Ovary (tissue), 9 donors: Measurements from ENCODE around the gene MADD. TPM values are rescaled to one million over a fixed set of nuclear protein-coding genes. Genes with fewer than 3 reads are reported as not detected.

Experiments
- DNase-seq, 5 donors: peaks; one replicate each; pipeline ENCODE4 v3.0.0-alpha.2; 2019 to 2020
- H3K27ac ChIP-seq, 2 donors: fragments of 200-600 bp; one replicate each; pipeline versions ENCODE4 v1.5.1 to v1.8.0; 2019 to 2022
- H3K27me3 ChIP-seq: fragments of 200-600 bp; one replicate; pipeline ENCODE4 v1.8.0; 2022
- H3K36me3 ChIP-seq: fragments of 200-600 bp; sonication (generic); one replicate; pipeline ENCODE4 v1.5.1; 2019
- H3K4me1 ChIP-seq: one replicate; pipeline ENCODE4 v1.8.1; 2013; ENCODE audit warnings: mild to moderate bottlenecking, moderate library complexity; ENCODE audit not compliant: insufficient read depth
- H3K4me3 ChIP-seq: fragments of 200-600 bp; sonication (generic); one replicate; pipeline ENCODE4 v1.5.1; 2017
- H3K9me3 ChIP-seq, 2 donors: fragments of 200-600 bp in 1 of 2; sonication (generic) in 1 of 2; one replicate each; pipeline versions ENCODE4 v1.5.1 to v1.8.1; 2013 to 2019; ENCODE audit warnings: mild to moderate bottlenecking in 1 of 2, moderate library complexity in 1 of 2
- EP300 ChIP-seq: sonication (generic); formaldehyde crosslinking; IDR thresholded peaks from one replicate; pipeline ENCODE4 v1.6.1; 2017; ENCODE audit warnings: antibody characterized with exemption
- POLR2A ChIP-seq: fragments of 450-650 bp; IDR thresholded peaks from one replicate; pipeline ENCODE4 v1.6.1; 2017; ENCODE audit warnings: antibody characterized with exemption, mild to moderate bottlenecking, moderate library complexity
- WGBS, 3 donors: extraction: QIAGEN DNeasy Blood & Tissue Kit in 1 of 3; methylation state at CpG; one replicate each; pipeline versions ENCODE4 v1.1.5 to v1.1.7; 2013 to 2017; 5-methylcytosine and 5-hydroxymethylcytosine counted together
- intact Hi-C, 4 donors: fragments of 100-400 bp; cut with DNase I; formaldehyde crosslinking; loops; one replicate each; pipeline versions ENCODE4 v1.11.0 to v1.15.1; 2022 to 2023
- polyA plus RNA-seq, 2 donors: library from polyadenylated mRNA; stranded (reverse); fragments of 200-250 nt in 1 of 2; fragments of 350-450 nt in 1 of 2; fragmentation: Illumina TruSeq in 1 of 2; extraction: RNeasy Lipid Tissue Mini Kit (QIAGEN cat#74804) in 1 of 2; gene quantifications; one replicate each; pipeline ENCODE4 v1.2.3, GENCODE V29; 2013 to 2014
- total RNA-seq, 7 donors: library from RNA; depleted of rRNA in 2 of 7; stranded (reverse); fragments of >200 nt in 2 of 7; fragmentation: NEBNext Ultra II Directional in 3 of 7; extraction: Animal tissue kit (Norgen Biotek cat#: 25700) in 3 of 7; gene quantifications; one replicate each; pipeline versions ENCODE4 v1.1.0 to v1.2.4, GENCODE V29; 2016 to 2023
- TF ChIP-seq, protein P1 (sequence below), 3 donors: fragments of 450-650 bp in 2 of 3; fragments of 200-600 bp in 1 of 3; IDR thresholded peaks; one replicate each; pipeline versions ENCODE4 v1.5.1 to v1.8.0; 2016 to 2022; ENCODE audit warnings: antibody characterized with exemption in 3 of 3, mild to moderate bottlenecking in 1 of 3
- donor health status: DM: no; HTN: no; CAD: no; lungs with moderate emphysema.
- donor health status: DM: no; HTN: no; CAD: no.
- donor health status: Bipolar disorder and iron deficiency.
- donor health status: DM: yes; HTN: yes; CAD: no.
- donor health status: DM: no; HTN: no; CAD: no.
- donor health status: DM: yes; HTN: yes; CAD: no.

The MADD gene
- total and polyA plus RNA-seq, 9 donors = 20.3 to 53.5 (median 35.4) TPM

DNA sequence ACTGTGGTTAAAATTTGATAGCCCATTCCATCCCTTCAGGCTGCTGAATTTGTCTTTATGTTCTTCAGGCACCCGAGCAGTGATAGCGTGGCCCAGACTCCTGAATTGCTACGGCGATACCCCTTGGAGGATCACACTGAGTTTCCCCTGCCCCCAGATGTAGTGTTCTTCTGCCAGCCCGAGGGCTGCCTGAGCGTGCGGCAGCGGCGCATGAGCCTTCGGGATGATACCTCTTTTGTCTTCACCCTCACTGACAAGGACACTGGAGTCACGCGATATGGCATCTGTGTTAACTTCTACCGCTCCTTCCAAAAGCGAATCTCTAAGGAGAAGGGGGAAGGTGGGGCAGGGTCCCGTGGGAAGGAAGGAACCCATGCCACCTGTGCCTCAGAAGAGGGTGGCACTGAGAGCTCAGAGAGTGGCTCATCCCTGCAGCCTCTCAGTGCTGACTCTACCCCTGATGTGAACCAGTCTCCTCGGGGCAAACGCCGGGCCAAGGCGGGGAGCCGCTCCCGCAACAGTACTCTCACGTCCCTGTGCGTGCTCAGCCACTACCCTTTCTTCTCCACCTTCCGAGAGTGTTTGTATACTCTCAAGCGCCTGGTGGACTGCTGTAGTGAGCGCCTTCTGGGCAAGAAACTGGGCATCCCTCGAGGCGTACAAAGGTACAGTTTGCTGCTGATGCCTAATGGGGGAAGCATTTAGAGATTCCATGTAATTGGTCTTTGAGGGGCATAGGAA, 4.7 kb downstream of the MADD start:
- intact Hi-C loops = no loop called here
- Histone ChIP-seq H3K9me3 (no peaks in the 10 kb centered on the region), H3K36me3 (no peaks in the 10 kb centered on the region), H3K4me3 (no peak overlapping the region), H3K27ac (no peak overlapping the region), H3K27me3 (no peaks in the 10 kb centered on the region), H3K4me1 (peaks cover 1% of the 10 kb centered on the region)
- TF ChIP-seq, protein P1, sequence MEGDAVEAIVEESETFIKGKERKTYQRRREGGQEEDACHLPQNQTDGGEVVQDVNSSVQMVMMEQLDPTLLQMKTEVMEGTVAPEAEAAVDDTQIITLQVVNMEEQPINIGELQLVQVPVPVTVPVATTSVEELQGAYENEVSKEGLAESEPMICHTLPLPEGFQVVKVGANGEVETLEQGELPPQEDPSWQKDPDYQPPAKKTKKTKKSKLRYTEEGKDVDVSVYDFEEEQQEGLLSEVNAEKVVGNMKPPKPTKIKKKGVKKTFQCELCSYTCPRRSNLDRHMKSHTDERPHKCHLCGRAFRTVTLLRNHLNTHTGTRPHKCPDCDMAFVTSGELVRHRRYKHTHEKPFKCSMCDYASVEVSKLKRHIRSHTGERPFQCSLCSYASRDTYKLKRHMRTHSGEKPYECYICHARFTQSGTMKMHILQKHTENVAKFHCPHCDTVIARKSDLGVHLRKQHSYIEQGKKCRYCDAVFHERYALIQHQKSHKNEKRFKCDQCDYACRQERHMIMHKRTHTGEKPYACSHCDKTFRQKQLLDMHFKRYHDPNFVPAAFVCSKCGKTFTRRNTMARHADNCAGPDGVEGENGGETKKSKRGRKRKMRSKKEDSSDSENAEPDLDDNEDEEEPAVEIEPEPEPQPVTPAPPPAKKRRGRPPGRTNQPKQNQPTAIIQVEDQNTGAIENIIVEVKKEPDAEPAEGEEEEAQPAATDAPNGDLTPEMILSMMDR (IDR thresholded peaks at IDR 0.05) = no peak
- no peak for TF ChIP-seq EP300
- TF ChIP-seq POLR2A = no peak
- no peak for DNase-seq
- 92 to 95% (median 94%) methylated on average over 28 of the region's 28 CpGs for WGBS, 3 donors

- H3K27ac ChIP-seq = no peak overlapping the region
- H3K9me3 ChIP-seq = no peaks in the 10 kb centered on the region
- no peak overlapping the region for H3K4me3 ChIP-seq
- intact Hi-C loops = no loop called here
- 88 to 92% (median 90%) methylated on average over 4 of the region's 4 CpGs for WGBS, 3 donors
- DNase-seq = no peak
- no peaks in the 10 kb centered on the region for H3K27me3 ChIP-seq
- H3K36me3 ChIP-seq = no peaks in the 10 kb centered on the region
- H3K4me1 ChIP-seq = no peaks in the 10 kb centered on the region
- no peak for TF ChIP-seq POLR2A
- TF ChIP-seq, protein P1 (IDR thresholded peaks at IDR 0.05) = no peak
- no peak for TF ChIP-seq EP300
These were observed 7.0 kb downstream of the MADD start for GRCh38 chr11:47276923-47277322.

DNA sequence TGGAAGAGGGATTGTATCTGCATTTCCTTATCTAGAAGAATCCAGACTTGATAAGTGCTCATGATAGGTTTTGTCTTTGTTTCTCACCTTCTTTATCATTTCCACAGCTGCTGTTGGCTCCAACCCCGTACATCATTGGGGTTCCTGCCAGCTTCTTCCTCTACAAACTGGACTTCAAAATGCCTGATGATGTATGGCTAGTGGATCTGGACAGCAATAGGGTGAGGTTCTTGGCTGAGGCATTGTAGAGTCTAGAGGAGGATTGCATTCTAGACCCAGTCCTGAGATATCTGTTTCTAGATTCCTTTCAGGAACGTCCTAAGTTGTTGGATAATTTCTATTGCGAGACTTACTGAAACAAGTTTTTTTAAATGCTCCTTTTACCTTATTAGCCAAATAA, 8.1 kb downstream of the MADD start:
- WGBS, 3 donors = 46 to 59% (median 47%) methylated on average over 3 of the region's 3 CpGs
- no peak for TF ChIP-seq POLR2A
- TF ChIP-seq, protein P1 (IDR thresholded peaks at IDR 0.05) = no peak
- no peak for TF ChIP-seq EP300
- Histone ChIP-seq H3K36me3 (no peaks in the 10 kb centered on the region), H3K9me3 (no peaks in the 10 kb centered on the region), H3K4me3 (no peak overlapping the region), H3K27me3 (no peaks in the 10 kb centered on the region), H3K4me1 (no peaks in the 10 kb centered on the region), H3K27ac (no peak overlapping the region)
- no peak for DNase-seq
- intact Hi-C loops = no loop called here

DNA sequence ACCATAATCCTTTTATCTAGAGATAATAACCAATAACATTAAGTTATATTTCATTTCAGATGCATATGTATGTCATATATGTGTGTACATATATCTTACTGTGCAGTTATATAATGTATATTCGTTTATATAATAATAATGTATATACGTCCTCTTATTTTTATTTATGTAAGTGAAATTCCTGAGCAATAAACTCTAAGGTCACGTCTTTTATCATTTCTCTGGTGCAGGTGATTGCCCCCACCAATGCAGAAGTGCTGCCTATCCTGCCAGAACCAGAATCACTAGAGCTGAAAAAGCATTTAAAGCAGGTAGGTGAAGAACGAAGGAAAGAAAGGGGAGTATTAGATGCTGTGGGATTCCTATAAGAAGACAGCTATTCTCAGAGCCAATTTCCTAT, 8.8 kb downstream of the MADD start:
- no peak for DNase-seq
- WGBS, 3 donors = 89 to 93% (median 90%) methylated on average over 4 of the region's 4 CpGs
- Histone ChIP-seq H3K27me3 (no peaks in the 10 kb centered on the region), H3K4me1 (no peaks in the 10 kb centered on the region), H3K9me3 (no peaks in the 10 kb centered on the region), H3K27ac (no peak overlapping the region), H3K36me3 (no peaks in the 10 kb centered on the region), H3K4me3 (no peak overlapping the region)
- no peak for TF ChIP-seq POLR2A
- TF ChIP-seq, protein P1 (IDR thresholded peaks at IDR 0.05) = no peak
- intact Hi-C loops = no loop called here
